ENCODE data around the gene MYO19.
"Not testable (repeated sequence)": the region's sequence is repeated elsewhere in the genome, so short reads cannot be mapped to it uniquely, and the experiment has no call there.

The MYO19 gene

DNA sequence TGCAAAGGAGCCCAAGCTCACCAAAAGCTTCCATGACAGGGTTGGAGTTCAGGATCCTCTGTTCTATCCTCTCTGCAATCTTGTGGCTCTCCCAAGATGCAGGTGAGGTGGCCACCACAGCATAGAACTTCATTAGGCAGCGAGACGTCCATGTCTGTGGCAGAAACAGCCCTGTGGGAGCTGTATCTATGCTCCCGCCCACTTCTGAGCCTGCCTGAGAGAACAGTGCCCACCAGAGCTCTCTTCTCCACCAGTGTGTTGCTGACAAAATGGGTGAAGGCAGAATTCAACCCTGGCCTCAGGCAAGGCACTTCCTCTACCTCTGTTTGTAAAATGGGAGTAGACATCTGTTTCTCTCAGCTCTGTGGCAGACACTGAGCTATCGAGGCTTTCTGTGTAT is 18.8 kb downstream of the MYO19 start:
- no peak for TF ChIP-seq CTCF (IDR thresholded peaks at IDR 0.05; ENCODE audit: insufficient read depth, low read depth, low read length, missing control alignments)
- H3K4me3 ChIP-seq (ENCODE audit: low read length): no peak overlapping the region
- no peak for DNase-seq (ENCODE audit: low read depth)

DNA sequence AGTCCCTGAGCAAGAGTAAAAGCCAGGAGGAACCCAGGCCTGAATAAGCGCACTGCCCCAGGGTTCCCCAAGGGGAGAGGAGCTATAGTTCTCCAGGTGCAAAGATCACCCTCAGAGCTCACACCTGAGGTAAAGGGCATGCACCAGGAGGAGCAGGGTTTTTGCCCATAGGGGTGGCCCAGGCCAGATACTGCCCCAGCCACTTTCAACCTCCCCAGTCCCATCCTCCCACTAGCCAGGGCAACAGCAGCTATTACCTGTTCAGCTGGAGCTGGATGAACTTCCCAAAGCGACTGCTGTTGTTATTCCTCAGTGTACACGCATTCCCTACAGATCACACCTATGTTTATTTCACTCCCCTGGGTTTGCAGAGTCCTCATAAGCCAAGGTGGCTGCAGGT is 19.8 kb downstream of the MYO19 start:
- TF ChIP-seq CTCF (IDR thresholded peaks at IDR 0.05; ENCODE audit: insufficient read depth, low read depth, low read length, missing control alignments): no peak
- H3K4me3 ChIP-seq (ENCODE audit: low read length): no peak overlapping the region
- DNase-seq (ENCODE audit: low read depth): no peak

DNA sequence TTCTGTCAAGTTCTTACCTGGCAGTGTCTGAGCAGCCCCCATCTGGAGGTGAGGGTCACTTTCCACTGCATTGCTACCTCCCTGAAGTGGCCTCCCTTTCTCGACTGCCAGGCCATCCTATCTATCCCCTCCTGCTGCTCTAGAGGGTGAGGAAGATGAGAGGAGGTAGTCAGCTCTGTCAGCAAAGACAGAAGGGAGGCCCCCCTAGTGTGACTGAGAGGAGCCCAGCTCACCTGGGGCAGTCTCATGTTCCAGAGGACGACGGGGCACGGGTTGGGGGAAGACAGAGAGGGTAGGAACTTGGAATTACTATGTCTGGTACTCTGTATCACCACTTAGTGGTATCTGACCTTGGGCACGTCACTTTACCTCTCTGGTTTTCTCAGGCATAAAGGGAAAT is 22.0 kb downstream of the MYO19 start:
- H3K4me3 ChIP-seq (ENCODE audit: low read length): no peak overlapping the region
- TF ChIP-seq CTCF (IDR thresholded peaks at IDR 0.05; ENCODE audit: insufficient read depth, low read depth, low read length, missing control alignments): no peak
- no peak for DNase-seq (ENCODE audit: low read depth)

DNA sequence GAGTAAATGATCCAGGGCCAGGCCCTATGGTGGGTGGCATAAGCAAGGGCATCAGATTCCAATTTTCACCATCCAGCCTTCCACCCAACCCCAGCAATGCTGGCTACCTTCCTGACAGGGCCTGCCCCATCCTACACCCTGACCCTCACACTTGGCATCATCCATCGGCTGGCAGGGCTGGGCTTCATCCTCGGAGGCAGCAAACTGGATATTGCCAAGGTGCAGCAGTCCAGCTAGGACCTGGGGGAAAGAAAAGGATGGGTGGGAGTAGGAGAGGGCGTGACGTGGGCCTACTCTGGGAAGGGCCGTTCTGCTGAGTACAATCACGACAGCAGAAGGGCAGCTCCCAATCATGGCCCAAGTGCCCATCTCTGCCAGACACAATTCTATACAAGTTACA is 23.5 kb downstream of the MYO19 start:
- no peak overlapping the region for H3K4me3 ChIP-seq (ENCODE audit: low read length)
- DNase-seq (ENCODE audit: low read depth): no peak
- TF ChIP-seq CTCF (IDR thresholded peaks at IDR 0.05; ENCODE audit: insufficient read depth, low read depth, low read length, missing control alignments): no peak

DNA sequence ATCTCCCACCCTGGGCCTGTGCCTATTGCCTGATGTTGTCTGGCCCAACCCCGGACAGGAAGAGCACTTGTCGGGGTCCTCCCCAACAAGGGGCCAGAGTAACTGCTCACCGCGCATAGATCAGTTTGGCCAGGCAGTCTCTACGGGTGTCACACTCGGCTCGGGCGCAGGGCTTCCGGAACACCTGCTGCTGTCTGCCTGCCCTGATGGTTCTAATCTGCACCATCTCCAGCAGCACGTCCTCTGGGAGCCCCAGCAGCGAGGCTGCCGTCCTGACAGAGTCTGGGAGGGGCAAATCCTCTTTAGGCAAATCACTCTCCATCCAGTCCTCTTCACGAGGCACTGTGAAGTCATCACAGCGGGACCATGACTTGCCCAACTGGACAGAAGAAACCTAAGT is 24.0 kb downstream of the MYO19 start:
- no peak for TF ChIP-seq CTCF (IDR thresholded peaks at IDR 0.05; ENCODE audit: insufficient read depth, low read depth, low read length, missing control alignments)
- no peak overlapping the region for H3K4me3 ChIP-seq (ENCODE audit: low read length)
- no peak for DNase-seq (ENCODE audit: low read depth)

DNA sequence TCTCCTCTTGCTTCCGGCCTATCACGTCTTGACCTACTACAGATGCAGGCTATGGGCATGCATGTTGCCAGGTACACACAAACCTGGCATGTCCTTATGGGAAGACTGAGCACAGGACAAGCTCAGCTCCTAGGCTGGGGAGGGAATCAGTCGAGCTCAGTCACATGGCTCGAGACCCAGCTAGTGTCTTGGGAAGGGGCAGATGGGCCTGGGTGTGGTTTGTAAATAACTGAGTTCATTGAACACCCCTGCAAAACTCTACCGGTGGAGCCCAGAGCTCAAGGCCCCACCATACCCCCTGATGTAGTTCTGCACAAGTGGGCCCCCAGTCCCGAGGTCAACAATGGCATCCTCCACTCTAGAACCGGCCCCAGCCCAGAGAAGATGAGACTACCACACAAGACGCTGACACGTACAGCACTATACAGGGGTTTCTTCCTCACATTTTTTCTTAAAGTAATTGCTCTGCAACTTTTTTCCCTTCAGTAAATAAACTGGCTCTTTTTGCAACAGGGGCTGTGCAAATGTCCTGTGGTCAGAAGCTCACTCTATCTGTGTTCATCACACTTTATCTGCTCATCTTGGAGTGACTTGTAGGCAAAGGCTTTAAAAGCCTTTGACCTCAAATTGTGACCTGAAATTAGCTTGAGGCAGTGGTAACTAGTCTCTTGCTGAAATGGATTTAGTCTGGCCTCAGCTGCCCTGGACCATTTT is 25.2 kb downstream of the MYO19 start:
- DNase-seq (ENCODE audit: low read depth): no peak
- no peak overlapping the region for H3K4me3 ChIP-seq (ENCODE audit: low read length)
- no peak for TF ChIP-seq CTCF (IDR thresholded peaks at IDR 0.05; ENCODE audit: insufficient read depth, low read depth, low read length, missing control alignments)

DNA sequence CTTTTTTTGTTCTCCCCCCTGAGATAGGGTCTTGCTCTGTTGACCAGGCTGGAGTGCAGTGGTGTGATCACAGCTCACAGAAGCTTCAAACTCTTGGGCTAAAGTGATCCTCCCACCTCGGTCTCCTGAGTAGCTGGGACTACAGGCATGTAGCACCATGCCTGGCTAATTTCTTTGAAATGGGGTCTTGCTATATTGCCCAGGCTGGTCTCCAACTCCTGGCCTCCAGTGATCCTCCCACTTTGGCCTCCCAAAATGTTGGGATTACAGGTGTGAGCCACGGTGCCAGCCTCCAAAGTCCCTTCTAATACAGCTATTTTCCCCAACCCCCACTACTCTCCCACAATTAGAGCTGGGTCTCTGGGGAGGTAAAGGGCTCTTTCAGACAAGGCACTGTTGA is 26.2 kb downstream of the MYO19 start:
- not testable (repeated sequence) for H3K4me3 ChIP-seq (ENCODE audit: low read length); DNase-seq (ENCODE audit: low read depth)

All from epithelial cell of esophagus (primary cell).